Stimulated activated effector memory CD8-positive, alpha-beta T cell treated with anti-CD3 and anti-CD28 coated beads, Interleukin-12 subunit alpha, Interleukin-12 subunit beta, amount 100 ng/mL, for 72 hours (primary cell): ENCODE results near the gene INPP5A.
A peak's percentile ranks its signal among the peaks of the same experiment; 100 is the strongest.

Experiments used
- ATAC-seq: fragments of 150-1000 bp; cut with Tn5 transposase; 2 replicates; pipeline ENCODE4 v1.10.0; 2021
- DNase-seq, 2 donors: peaks; one replicate each; pipeline ENCODE4 v3.0.0; 2021 to 2022; ENCODE audit warnings: low spot score in 2 of 2
- H3K27ac Mint-ChIP-seq: one replicate; pipeline ENCODE4 v1.8.0; 2022; ENCODE audit warnings: mild to moderate bottlenecking, mixed read lengths
- H3K36me3 Mint-ChIP-seq: one replicate; pipeline ENCODE4 v1.8.0; 2022; ENCODE audit warnings: mild to moderate bottlenecking, mixed read lengths
- H3K4me1 Mint-ChIP-seq: one replicate; pipeline ENCODE4 v1.8.0; 2022; ENCODE audit warnings: mixed read lengths
- H3K4me3 Mint-ChIP-seq: one replicate; pipeline ENCODE4 v1.8.0; 2022; ENCODE audit warnings: mild to moderate bottlenecking, mixed read lengths
- H3K9me3 Mint-ChIP-seq: one replicate; pipeline ENCODE4 v1.8.0; 2022; ENCODE audit warnings: mixed read lengths

The INPP5A gene

DNA sequence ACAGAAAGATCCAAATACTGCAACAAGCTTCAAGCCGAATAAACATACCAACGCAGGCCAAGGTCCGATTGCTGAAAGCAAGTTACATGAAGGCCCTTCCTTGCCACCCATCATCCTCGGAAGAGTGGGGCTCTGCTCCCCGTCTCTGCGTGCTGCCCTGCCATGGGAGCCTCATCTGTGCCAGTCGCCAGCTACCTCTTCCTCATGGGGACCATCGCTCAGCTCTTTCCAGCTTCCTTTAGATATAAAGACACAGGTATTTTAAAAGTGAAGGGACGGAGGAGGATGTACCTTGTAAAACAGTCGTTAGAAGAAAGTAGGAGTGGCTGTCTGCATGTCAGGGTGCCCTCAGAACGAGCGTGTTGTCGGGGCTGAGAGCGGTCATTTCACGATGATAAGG is 114.9 kb downstream of the INPP5A start:
- Mint-ChIP-seq H3K36me3 (peaks cover under 1% of the 10 kb centered on the region), H3K4me3 (no peak overlapping the region)

DNA sequence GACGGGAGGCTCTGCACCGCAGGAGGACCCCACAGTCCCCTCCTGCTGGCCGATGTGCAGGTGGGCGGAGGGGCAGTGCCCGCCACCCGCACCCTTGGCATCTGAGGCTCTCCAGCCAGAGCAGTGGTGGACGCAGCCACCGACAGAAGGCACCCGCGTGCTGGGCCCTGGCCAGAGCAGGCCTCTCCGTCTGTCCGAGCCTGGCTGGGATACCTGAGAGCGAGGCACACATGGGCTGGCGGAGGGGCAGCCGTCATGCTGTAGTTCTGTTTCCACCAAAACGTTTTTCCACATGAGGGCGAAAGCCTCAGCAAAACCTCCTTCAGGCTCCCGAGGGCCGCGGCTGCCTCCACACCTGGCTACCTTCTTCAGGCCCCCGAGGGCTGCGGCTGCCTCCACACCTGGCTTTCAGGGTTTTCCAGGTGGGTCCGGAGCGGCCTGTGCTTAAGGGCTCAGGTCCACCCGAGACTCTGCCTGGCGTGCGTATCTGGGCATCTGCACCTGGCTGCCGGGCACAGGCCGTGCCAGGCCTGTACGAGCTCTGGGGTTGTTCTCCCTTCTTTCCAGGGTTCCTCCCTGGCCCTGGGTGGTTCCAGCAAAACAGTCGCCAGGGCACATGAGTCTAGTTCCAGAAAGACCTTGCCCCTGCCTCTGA is 115.5 kb downstream of the INPP5A start:
- ATAC-seq: no peak
- H3K36me3 Mint-ChIP-seq: no peaks in the 10 kb centered on the region
- DNase-seq: no peak
- no peaks in the 10 kb centered on the region for H3K9me3 Mint-ChIP-seq
- H3K27ac Mint-ChIP-seq: no peak overlapping the region
- H3K4me1 Mint-ChIP-seq: peaks cover 11% of the 10 kb centered on the region
- H3K4me3 Mint-ChIP-seq: no peak overlapping the region

More for the DNA sequence above, 114.9 kb downstream of the INPP5A start:
- peaks cover 11% of the 10 kb centered on the region for H3K4me1 Mint-ChIP-seq
- no peaks in the 10 kb centered on the region for H3K9me3 Mint-ChIP-seq
- no peak for DNase-seq
- H3K27ac Mint-ChIP-seq: peak overlapping the region; percentile 24
- no peak for ATAC-seq

DNA sequence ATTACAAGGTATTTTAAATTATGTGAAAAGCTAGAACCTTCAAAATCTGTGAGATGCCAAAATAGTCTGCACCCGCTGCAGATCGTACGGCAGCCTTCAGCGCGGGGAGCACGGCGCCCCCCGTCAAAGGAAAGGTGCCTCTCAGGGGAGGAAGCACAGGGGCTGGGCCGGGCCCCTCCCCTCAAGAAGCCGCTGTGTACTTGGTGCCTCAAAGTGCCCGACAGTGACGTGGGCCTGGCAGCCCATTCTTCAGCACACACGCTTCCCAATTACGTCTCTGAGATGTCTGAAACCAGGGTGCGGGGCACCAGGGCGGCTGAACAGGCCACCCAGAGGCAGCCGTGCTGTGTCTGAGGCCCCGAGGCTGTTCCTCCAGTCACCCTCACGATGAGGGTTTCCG is 116.1 kb downstream of the INPP5A start:
- Mint-ChIP-seq H3K9me3 (no peaks in the 10 kb centered on the region), H3K4me1 (peaks cover 11% of the 10 kb centered on the region)

DNA sequence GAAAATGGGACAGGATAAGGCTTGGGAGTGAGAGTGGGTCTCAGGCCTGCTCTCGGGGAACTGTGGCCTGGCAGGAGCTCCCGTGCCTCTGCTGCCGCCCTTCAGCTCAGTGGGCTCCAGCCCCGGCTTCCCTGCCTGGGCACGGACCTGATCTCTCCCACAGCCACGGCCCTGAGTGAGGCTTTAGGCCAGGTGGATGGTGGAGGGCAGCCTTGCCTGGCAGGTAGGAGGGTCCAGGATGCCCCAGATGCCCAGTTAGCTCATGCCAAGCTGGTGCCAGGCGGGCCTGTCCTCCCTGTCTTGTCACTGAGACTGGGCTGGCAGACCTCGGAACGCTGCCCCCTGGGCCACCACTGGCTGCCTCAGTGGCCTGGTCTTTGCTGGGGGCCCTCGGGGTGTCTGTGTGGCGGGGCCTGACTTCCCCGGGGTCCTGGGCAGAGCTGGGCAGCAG is 116.6 kb downstream of the INPP5A start:
- Mint-ChIP-seq H3K4me3 (no peak overlapping the region), H3K36me3 (no peaks in the 10 kb centered on the region), H3K9me3 (no peaks in the 10 kb centered on the region), H3K27ac (no peak overlapping the region), H3K4me1 (peaks cover 11% of the 10 kb centered on the region)
- DNase-seq (no peak), ATAC-seq (no peak)

More for the DNA sequence above, 116.1 kb downstream of the INPP5A start:
- no peak for DNase-seq
- no peak for ATAC-seq
- H3K36me3 Mint-ChIP-seq: no peaks in the 10 kb centered on the region
- H3K27ac Mint-ChIP-seq: no peak overlapping the region
- H3K4me3 Mint-ChIP-seq: no peak overlapping the region

DNA sequence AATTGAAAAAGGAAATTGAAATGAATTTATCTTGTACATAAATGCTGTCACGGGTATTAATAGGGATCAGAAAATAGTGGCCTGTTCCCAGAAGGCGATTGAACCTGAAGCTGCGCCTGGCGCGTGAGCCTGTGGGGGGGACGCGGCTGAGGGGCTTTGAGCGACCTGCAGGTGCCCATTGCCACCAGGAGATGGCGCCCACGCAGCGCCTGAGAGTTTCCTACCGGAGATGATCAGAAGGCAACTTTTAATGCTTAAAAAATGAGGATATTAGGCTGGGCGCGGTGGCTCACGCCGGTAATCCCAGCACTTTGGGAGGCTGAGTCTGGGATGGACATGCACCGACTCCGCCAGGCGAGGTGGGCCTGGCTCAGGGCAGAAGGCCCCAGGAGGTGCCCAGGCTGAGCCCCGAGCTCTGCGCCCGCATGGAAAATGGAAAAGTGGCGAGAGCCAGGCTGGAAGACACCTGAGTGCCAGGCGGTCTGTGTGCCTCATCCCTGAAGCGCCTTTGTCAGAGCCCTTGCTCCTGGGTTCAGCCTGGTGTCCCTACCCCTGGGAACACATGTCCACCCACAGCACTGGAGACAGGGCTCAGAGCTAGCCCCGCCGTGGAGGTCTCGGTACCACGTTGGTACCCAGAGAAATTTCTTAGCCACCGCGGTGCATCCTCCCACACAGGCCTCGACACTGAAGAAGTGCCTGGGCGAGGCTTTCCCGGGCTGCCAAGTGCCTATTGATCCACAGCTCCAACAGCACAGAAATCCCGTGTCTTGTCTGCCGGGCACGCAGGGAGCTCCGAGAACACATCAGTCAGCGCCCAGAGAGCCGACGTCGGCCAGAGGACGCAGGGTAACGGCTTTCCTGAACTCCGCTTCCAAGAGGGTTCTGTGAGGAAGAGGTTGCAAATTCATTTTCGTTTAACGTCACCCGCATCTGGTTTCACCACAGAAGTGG is 117.4 kb downstream of the INPP5A start:
- no peaks in the 10 kb centered on the region for H3K36me3 Mint-ChIP-seq
- no peak overlapping the region for H3K27ac Mint-ChIP-seq
- peak; percentile 44 to 76 for DNase-seq
- no peak overlapping the region for H3K4me3 Mint-ChIP-seq
- no peaks in the 10 kb centered on the region for H3K9me3 Mint-ChIP-seq
- peak; percentile 49 for ATAC-seq
- H3K4me1 Mint-ChIP-seq: peaks cover 11% of the 10 kb centered on the region

DNA sequence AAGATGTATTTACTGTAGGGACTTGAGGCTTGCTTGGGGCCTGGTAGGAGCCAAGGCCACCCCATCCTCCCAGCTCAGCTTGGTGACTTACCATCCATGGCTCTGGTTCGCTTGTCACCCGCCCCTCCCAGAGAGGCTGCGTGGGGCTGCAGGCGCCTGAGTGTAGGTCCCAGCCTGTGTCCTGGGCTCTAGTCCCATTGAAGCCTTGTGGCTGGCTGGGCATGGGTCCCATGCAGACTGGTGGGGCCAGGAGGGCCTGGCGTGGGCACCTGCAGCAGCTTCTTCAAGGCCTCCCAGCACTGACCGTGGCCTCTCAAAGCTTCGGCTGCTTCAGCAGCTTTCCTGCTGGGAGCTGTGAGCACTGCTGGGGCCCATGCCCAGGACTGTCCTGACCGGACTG is 118.1 kb downstream of the INPP5A start:
- H3K4me1 Mint-ChIP-seq: peaks cover 11% of the 10 kb centered on the region
- no peaks in the 10 kb centered on the region for H3K36me3 Mint-ChIP-seq
- no peak overlapping the region for H3K4me3 Mint-ChIP-seq
- no peak for DNase-seq
- no peak overlapping the region for H3K27ac Mint-ChIP-seq
- no peak for ATAC-seq
- no peaks in the 10 kb centered on the region for H3K9me3 Mint-ChIP-seq

DNA sequence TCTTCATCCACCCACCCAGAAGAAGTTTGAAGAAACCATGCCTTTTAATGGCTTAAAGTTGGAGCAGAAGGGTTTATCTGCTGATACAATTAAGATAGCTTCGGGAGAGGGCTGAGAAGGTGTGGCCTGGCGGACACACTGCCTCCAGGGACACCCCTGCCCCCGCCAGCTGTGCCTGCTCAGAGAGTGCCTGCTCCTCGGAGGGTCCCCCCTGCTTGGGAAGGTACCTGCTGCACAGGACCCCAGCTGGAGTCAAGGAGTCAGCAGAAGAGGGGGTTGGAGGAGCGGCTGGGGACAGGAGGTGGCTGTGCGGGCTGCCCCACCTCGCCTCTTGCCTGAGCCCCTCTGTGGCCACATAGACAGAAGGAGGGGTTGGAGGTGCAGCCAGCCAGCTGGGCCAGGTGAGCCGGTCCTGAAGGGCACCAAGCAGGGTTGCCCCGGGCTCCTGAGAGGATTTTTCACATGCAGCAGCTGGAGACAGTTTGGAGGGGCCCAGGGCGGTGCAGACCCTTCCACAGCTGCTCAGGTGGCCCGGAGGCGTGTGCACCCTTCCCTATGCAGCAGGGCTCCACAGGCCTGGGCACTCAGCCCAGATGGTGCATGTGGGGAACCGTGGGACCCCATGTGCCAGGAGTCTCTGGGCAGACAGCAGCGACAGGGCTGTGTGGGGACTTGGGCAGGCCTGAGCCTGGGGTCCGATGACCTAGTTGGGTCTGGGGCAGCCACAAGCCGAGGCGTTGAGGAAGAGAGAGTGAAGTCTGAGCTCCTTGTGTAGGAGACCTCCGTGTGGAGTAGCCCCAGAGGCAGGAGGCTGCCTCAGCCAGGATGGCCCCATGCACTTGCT is 118.9 kb downstream of the INPP5A start:
- H3K36me3 Mint-ChIP-seq: no peaks in the 10 kb centered on the region
- DNase-seq (no peak), ATAC-seq (no peak)
- H3K9me3 Mint-ChIP-seq: no peaks in the 10 kb centered on the region
- H3K4me1 Mint-ChIP-seq: peaks cover 8% of the 10 kb centered on the region
- no peak overlapping the region for H3K4me3 Mint-ChIP-seq
- no peak overlapping the region for H3K27ac Mint-ChIP-seq

DNA sequence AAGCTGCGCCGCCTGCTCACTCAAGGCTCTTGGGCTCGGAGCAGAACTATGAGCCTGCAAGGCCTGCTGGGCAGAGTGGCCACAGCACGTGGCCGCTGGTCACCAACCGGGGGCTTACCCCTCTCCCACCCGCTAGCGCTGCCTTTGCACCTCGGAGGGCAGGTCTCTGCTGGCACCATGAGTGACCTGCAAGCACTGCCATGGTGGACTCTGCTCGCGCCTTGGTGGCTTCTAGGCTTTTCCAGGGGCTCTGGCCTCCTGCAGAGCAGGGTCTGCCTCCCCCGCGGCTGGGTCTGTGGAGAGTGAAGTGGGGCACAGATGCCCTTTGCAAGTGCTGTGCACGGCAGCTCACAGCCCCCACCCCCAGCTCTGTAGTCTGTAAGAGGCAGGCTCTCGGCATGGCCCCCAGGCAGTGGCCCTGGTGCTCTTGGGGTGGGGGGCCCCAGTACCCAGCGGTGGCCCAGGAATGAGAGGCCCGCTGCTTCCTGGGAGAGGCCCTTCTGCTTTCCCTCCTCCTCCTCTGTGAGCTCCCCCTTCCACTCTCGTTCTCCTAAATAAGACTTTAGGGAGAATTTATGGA is 119.6 kb downstream of the INPP5A start:
- H3K27ac Mint-ChIP-seq: no peak overlapping the region
- H3K4me3 Mint-ChIP-seq: no peak overlapping the region
- H3K9me3 Mint-ChIP-seq: no peaks in the 10 kb centered on the region
- no peaks in the 10 kb centered on the region for H3K36me3 Mint-ChIP-seq
- H3K4me1 Mint-ChIP-seq: peaks cover 6% of the 10 kb centered on the region
- DNase-seq (no peak), ATAC-seq (no peak)

DNA sequence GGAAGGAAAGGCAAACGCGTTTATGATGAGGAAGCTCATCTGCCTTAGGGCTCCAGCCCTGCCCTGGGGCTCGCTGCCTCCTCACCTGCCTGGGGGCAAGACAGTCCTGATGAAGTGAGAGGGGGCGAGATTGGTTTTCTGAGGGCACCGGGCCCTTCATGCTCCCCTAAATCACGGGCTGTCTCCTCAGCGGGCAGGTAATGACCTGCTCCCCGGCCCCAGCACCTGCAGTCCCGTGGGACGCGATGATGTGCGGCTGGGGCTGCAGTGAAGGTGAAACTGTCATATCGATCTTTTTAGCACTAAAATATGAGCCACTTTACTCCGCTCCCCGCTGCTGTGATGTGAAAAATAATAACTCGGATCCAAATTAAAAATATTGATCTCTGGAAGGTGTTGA is 120.2 kb downstream of the INPP5A start:
- no peak overlapping the region for H3K27ac Mint-ChIP-seq
- no peaks in the 10 kb centered on the region for H3K9me3 Mint-ChIP-seq
- no peaks in the 10 kb centered on the region for H3K36me3 Mint-ChIP-seq
- ATAC-seq: no peak
- no peak overlapping the region for H3K4me3 Mint-ChIP-seq
- H3K4me1 Mint-ChIP-seq: peaks cover 6% of the 10 kb centered on the region
- DNase-seq: no peak

DNA sequence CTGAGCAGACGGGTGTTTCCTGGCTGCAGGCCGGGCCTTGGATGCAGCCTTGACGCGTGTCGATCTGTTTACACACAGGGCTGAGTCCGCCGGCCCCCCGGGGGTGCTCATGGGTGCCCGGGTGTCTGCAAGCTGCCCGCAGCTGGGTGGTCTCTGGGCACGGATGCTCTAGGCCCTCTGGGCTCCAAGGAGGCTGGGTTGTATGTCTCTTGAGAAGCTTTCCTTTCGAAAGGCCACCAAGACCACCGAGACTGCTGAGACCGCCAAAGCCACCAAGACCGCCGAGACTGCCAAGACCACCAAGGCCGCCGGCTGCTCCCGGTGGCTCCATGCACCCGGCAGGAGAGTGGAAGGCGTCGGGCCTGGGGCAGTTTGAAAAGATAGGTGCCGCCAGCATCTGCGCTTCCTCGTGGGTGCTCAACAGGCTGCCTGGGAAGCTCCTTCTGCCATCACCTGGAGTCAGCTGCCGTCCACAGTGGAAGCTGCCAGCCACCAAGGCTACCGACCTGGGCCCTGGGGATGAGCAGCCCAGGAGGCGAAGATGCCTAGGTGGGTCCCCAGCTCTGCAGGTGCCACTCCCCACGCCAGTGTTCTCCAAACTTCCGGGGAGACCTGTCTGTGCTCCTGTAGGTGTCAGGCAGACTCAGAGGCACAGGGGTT is 121.1 kb downstream of the INPP5A start:
- ATAC-seq: no peak
- no peaks in the 10 kb centered on the region for H3K36me3 Mint-ChIP-seq
- no peaks in the 10 kb centered on the region for H3K9me3 Mint-ChIP-seq
- DNase-seq: no peak
- H3K4me1 Mint-ChIP-seq: peaks cover 6% of the 10 kb centered on the region
- no peak overlapping the region for H3K27ac Mint-ChIP-seq
- H3K4me3 Mint-ChIP-seq: no peak overlapping the region

DNA sequence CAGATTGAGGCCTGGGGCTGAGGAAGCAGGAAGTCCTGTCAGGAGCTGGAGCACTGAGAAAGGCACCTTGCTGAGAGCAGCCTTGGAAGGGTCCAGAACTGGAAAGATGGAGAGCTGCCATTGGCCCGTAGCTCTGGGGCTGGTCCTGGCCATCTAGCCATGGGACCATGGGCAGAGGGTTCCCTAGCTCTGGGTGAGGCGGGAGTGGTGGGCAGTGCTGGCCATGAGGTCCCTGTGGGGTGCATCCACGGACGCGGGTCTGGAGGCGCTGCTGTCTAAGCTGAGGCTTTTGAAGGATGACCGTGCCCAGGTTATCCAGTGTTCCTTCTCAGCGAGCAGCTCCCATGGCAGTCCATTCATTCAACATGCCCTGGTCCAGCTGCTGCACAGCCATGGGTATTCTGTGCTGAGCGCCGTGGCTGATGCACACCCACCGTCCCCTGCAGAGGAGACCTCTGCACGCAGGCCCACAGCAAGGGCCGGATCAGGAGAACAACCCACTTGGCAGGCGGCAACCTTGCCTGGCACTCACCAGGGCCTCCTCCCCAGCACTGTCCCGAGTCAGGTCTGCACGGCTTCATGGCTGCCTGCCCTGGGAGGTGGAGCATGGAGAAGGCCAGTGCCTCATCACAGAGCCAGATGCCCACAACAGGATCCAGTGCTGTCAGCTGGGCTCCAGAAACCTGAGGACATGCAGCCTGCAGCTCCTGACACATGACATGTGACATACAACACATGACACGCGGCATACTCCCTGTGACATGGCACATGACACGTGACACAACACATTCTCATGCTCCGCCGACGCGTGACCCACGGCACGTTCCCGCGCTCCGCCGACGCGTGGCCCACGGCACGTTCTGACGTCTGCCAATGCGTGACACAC is 121.9 kb downstream of the INPP5A start:
- Mint-ChIP-seq H3K36me3 (no peaks in the 10 kb centered on the region), H3K4me3 (no peak overlapping the region), H3K9me3 (no peaks in the 10 kb centered on the region), H3K27ac (no peak overlapping the region), H3K4me1 (peaks cover 5% of the 10 kb centered on the region)
- DNase-seq (no peak), ATAC-seq (no peak)

DNA sequence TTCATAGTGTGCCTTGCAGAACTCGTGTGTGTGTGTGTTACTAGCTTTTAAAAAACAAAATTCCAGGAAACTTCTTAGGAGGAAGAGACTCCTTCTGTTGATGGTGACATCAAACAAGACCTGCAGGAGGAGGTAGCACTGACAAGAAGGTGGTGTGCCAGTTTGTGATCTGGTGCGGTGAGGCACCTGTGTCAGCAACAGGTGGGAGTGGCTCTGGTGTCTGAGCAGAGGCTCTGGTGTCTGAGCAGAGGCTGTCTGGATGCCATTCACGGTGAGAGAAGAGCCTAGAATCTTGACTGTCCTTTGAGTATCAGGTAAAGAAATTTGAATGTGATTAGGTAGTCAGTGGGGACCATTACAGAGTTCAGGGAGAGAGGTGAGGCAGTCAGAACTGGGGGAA is 122.8 kb downstream of the INPP5A start:
- DNase-seq (no peak), ATAC-seq (no peak)
- Mint-ChIP-seq H3K4me1 (no peaks in the 10 kb centered on the region), H3K4me3 (no peak overlapping the region), H3K36me3 (no peaks in the 10 kb centered on the region), H3K9me3 (no peaks in the 10 kb centered on the region), H3K27ac (no peak overlapping the region)

DNA sequence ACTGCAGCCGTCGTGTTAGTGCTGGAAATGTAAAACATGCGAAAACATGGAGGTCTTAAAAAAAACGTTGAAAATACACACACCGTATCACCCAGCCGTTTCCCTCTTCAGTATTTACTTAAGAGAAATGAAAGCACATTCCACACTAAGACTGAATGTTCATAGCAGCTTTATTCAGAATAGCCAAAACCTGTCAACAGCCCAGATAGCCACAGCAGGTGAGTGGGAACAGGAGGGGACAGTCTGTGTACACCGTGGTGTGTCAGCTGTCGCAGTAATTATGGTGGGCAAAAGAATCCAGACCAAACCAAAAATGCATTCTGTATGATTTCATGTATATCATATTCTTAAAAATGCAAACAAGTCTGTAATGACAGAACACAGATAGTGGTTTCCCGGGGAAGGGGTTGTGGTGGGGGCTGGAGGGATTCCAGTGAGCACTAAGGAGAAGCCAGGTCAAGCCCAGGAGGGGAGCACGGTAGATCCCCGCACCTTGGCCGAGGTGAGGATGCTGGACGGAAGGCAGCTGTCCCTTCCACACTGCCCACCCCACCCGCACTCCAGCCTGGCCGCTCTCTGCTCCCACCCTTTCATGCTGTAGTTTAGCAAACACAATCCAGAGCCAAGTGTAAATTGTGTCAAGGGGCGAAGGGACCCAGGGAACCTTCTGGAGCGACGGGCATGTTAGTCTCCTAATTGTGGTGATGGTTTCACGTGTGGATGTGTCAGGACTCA is 124.8 kb downstream of the INPP5A start:
- H3K4me1 Mint-ChIP-seq: peaks cover 11% of the 10 kb centered on the region
- no peak for ATAC-seq
- no peaks in the 10 kb centered on the region for H3K36me3 Mint-ChIP-seq
- H3K4me3 Mint-ChIP-seq: no peak overlapping the region
- no peaks in the 10 kb centered on the region for H3K9me3 Mint-ChIP-seq
- H3K27ac Mint-ChIP-seq: no peak overlapping the region
- no peak for DNase-seq
